Measurements from ENCODE around the gene RAP1GAP2. TPM values are rescaled to one million over a fixed set of nuclear protein-coding genes. Genes with fewer than 3 reads are reported as not detected.
"Not testable (repeated sequence)": the region's sequence is repeated elsewhere in the genome, so short reads cannot be mapped to it uniquely, and the experiment has no call there.

RAP1GAP2 gene
- total RNA-seq, 4 donors from 2014 or later, result 0.85 to 2.4 (median 1.5) TPM

- in situ Hi-C loops (cut with MboI; ENCODE audit: low sequenced_read_pairs in 4 of 4), result no loop called here
Observed at GRCh38 chr17:3043737-3044365, 247.6 kb downstream of the RAP1GAP2 start.

GRCh38 chr17:3046753-3047152 is 250.5 kb downstream of the RAP1GAP2 start:
- TF ChIP-seq CTCF (IDR thresholded peaks at IDR 0.05 in 4 of 5, conservative IDR thresholded peaks at IDR 0.05 in 1 of 5) (no peak), POLR2A (IDR thresholded peaks at IDR 0.05) (no peak)
- DNase-seq (no peak), ATAC-seq (no peak)
- peaks cover 0 to 3% (median under 1%) of the 10 kb centered on the region in 3 donors for H3K27me3 ChIP-seq
- H3K4me1 ChIP-seq, result peaks cover 0 to 3% of the 10 kb centered on the region in 2 donors
- intact Hi-C loops (cut with DNase I; ENCODE audit: low total_unique reads) (no loop called here), in situ Hi-C loops (cut with MboI; ENCODE audit: low sequenced_read_pairs in 4 of 4) (no loop called here)
- no peaks in the 10 kb centered on the region for H3K9me3 ChIP-seq
- H3K27ac ChIP-seq, result no peak overlapping the region
- no peak overlapping the region for H3K4me3 ChIP-seq
- H3K36me3 ChIP-seq, result no peaks in the 10 kb centered on the region

More at GRCh38 chr17:3043737-3044365, 247.6 kb downstream of the RAP1GAP2 start:
- no peak overlapping the region for H3K4me3 ChIP-seq
- H3K36me3 ChIP-seq, result no peaks in the 10 kb centered on the region
- intact Hi-C loops (cut with DNase I; ENCODE audit: low total_unique reads), result no loop called here
- peaks cover 0 to 3% of the 10 kb centered on the region in 2 donors for H3K4me1 ChIP-seq
- no peak overlapping the region for H3K27ac ChIP-seq
- no peaks in the 10 kb centered on the region for H3K9me3 ChIP-seq
- H3K27me3 ChIP-seq, result peaks cover 0 to 9% (median 4%) of the 10 kb centered on the region in 3 donors
- DNase-seq (no peak), ATAC-seq (no peak)
- no peak for TF ChIP-seq CTCF (IDR thresholded peaks at IDR 0.05 in 4 of 5, conservative IDR thresholded peaks at IDR 0.05 in 1 of 5)

GRCh38 chr17:3048727-3049471 is 252.7 kb downstream of the RAP1GAP2 start:
- TF ChIP-seq POLR2A (IDR thresholded peaks at IDR 0.05) (no peak), CTCF (IDR thresholded peaks at IDR 0.05 in 4 of 5, conservative IDR thresholded peaks at IDR 0.05 in 1 of 5) (peak; percentile 46 to 73 (median 62))
- ATAC-seq (peak; percentile 99 to 100), DNase-seq (peak; percentile 90)
- H3K27me3 ChIP-seq, result no peaks in the 10 kb centered on the region
- in situ Hi-C loops (cut with MboI; ENCODE audit: low sequenced_read_pairs in 4 of 4), result no loop called here
- no peaks in the 10 kb centered on the region for H3K36me3 ChIP-seq
- H3K27ac ChIP-seq, result peak overlapping the region; percentile 50 to 71 (median 60)
- peaks cover 0 to 3% of the 10 kb centered on the region in 2 donors for H3K4me1 ChIP-seq
- intact Hi-C loops (cut with DNase I; ENCODE audit: low total_unique reads), result no loop called here
- H3K9me3 ChIP-seq, result no peaks in the 10 kb centered on the region
- peak overlapping the region; percentile 67 to 93 (median 71) for H3K4me3 ChIP-seq

GRCh38 chr17:3049705-3050295 is 253.6 kb downstream of the RAP1GAP2 start:
- Histone ChIP-seq H3K4me1 (peaks cover 0 to 3% of the 10 kb centered on the region in 2 donors), H3K27me3 (no peaks in the 10 kb centered on the region), H3K9me3 (no peaks in the 10 kb centered on the region), H3K4me3 (peak overlapping the region in 3 of 4 donors; percentile 67 to 93 (median 72)), H3K36me3 (no peaks in the 10 kb centered on the region), H3K27ac (no peak overlapping the region)
- intact Hi-C loops (cut with DNase I; ENCODE audit: low total_unique reads), result no loop called here
- in situ Hi-C loops (cut with MboI; ENCODE audit: low sequenced_read_pairs in 4 of 4), result no loop called here
- no peak for ATAC-seq
- TF ChIP-seq CTCF (IDR thresholded peaks at IDR 0.05 in 4 of 5, conservative IDR thresholded peaks at IDR 0.05 in 1 of 5), result no peak
- no peak for TF ChIP-seq POLR2A (IDR thresholded peaks at IDR 0.05)
- DNase-seq, result no peak

- ATAC-seq; H3K4me3 ChIP-seq; H3K36me3 ChIP-seq; H3K4me1 ChIP-seq; DNase-seq; in situ Hi-C loops (cut with MboI; ENCODE audit: low sequenced_read_pairs in 4 of 4); H3K27me3 ChIP-seq; intact Hi-C loops (cut with DNase I; ENCODE audit: low total_unique reads); H3K27ac ChIP-seq; H3K9me3 ChIP-seq: not testable (repeated sequence)
Observed at GRCh38 chr17:3054868-3055267, 258.6 kb downstream of the RAP1GAP2 start.

DNA sequence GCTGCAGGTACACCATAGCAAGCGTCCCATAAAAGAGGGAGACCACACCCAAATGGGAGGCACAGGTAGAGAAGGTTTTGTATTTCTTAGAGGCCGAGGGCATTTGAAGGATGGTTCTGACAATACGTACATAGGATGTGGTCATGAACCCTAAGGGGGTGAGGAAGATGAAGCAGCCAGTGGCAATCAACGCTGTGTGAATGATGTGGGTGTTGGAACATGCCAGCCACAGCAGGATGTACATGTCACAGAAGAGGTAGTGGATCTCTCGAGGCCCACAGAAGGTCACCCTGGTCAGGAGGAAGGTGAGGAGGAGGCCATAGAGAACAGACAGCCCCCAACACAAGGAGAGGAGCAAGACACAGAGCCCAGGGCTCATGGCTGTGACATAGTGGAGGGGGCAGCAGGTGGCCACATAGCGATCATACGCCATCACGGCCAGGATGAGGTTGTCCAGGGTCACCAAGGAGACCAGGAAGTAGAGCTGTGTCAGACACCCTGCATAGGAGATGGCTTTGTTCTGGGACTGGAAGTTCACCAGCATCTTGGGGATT is 266.7 kb downstream of the RAP1GAP2 start:
- DNase-seq; H3K36me3 ChIP-seq; ATAC-seq; intact Hi-C loops (cut with DNase I; ENCODE audit: low total_unique reads); H3K27me3 ChIP-seq; H3K9me3 ChIP-seq; H3K27ac ChIP-seq; H3K4me1 ChIP-seq; H3K4me3 ChIP-seq; in situ Hi-C loops (cut with MboI; ENCODE audit: low sequenced_read_pairs in 4 of 4): not testable (repeated sequence)

GRCh38 chr17:3063507-3063906 is 267.3 kb downstream of the RAP1GAP2 start, which contains the start of gene OR1D5:
Gene OR1D5 (minus strand): TSS chr17:3063607. CDS start chr17:3063607, 0 bp downstream.
- H3K27ac ChIP-seq; in situ Hi-C loops (cut with MboI; ENCODE audit: low sequenced_read_pairs in 4 of 4); H3K9me3 ChIP-seq; DNase-seq; H3K4me3 ChIP-seq; H3K4me1 ChIP-seq; ATAC-seq; H3K36me3 ChIP-seq; intact Hi-C loops (cut with DNase I; ENCODE audit: low total_unique reads); H3K27me3 ChIP-seq: not testable (repeated sequence)

Data from gastrocnemius medialis (tissue), 4 donors.